Thymus (tissue), 11 donors: ENCODE measurements around the gene AQP2. TPM values are rescaled to one million over a fixed set of nuclear protein-coding genes. Genes with fewer than 3 reads are reported as not detected.

Source experiments
- DNase-seq, 9 donors: peaks; one replicate each; pipeline ENCODE4 v3.0.0-alpha.2; 2013; ENCODE audit warnings: low spot score in 9 of 9, low read depth in 6 of 9, missing footprints in 1 of 9
- H3K27ac ChIP-seq, 2 donors: one replicate each; pipeline ENCODE4 v1.5.1; 2013; ENCODE audit warnings: control low read depth in 1 of 2, low read depth in 1 of 2, low read length in 1 of 2, mild to moderate bottlenecking in 1 of 2, moderate library complexity in 1 of 2
- H3K27me3 ChIP-seq, 2 donors: one replicate each; pipeline ENCODE4 v1.5.1; 2013; ENCODE audit warnings: low read length in 1 of 2; ENCODE audit not compliant: control insufficient read depth in 2 of 2, insufficient read depth in 1 of 2
- H3K36me3 ChIP-seq, 2 donors: one replicate each; pipeline ENCODE4 v1.5.1; 2013; ENCODE audit warnings: low read length in 1 of 2, mild to moderate bottlenecking in 1 of 2, moderate library complexity in 1 of 2; ENCODE audit not compliant: control insufficient read depth in 2 of 2, insufficient read depth in 2 of 2
- H3K4me1 ChIP-seq, 2 donors: one replicate each; pipeline ENCODE4 v1.5.1; 2013; ENCODE audit warnings: low read length in 2 of 2; ENCODE audit not compliant: control insufficient read depth in 2 of 2, insufficient read depth in 2 of 2
- H3K4me3 ChIP-seq, 2 donors: one replicate each; pipeline ENCODE4 v1.5.1; 2013; ENCODE audit warnings: low read length in 2 of 2, control low read depth in 1 of 2, mild to moderate bottlenecking in 1 of 2
- H3K9me3 ChIP-seq, 2 donors: one replicate each; pipeline ENCODE4 v1.5.1; 2013; ENCODE audit warnings: low read length in 1 of 2, mild to moderate bottlenecking in 1 of 2; ENCODE audit not compliant: control insufficient read depth in 2 of 2, insufficient read depth in 1 of 2
- WGBS: extraction: QIAGEN DNeasy Blood & Tissue Kit; methylation state at CpG from one replicate; pipeline ENCODE4 v1.1.7; 2013; 5-methylcytosine and 5-hydroxymethylcytosine counted together
- polyA plus RNA-seq: library from polyadenylated mRNA; stranded (reverse); fragments of 200-250 nt; gene quantifications from one replicate; pipeline ENCODE4 v1.2.3, GENCODE V29; 2013
- total RNA-seq: library from RNA; stranded (reverse); fragments of 120-200 nt; gene quantifications from one replicate; pipeline ENCODE4 v1.2.4, GENCODE V29; 2013
- donor health status: healthy.

AQP2 gene
- total and polyA plus RNA-seq, 2 donors, result 0.05 TPM

DNA sequence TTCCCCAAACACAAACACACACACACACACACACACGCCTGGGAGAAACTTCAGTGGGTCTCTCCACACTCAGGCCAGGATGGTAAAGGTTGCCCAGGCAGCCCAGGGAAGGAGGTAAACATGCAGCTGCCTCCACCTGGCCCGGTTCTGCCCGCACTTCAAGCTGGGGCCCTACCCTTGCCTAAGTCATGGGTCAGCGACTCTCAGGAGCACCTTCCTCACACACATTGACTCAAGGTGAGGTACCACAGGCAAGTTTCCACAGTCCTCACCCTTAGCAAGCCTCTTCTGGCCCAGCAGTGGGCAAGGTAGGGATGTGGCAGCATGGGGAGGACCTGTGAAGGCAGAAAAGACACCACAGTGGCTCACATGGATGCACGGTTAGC, 32.8 kb upstream of the AQP2 start:
- Histone ChIP-seq H3K27ac (no peak overlapping the region), H3K4me1 (no peaks in the 10 kb centered on the region), H3K9me3 (no peaks in the 10 kb centered on the region), H3K36me3 (no peaks in the 10 kb centered on the region), H3K27me3 (peaks cover 0 to 24% of the 10 kb centered on the region in 2 donors), H3K4me3 (no peak overlapping the region)
- 91% methylated on average over 5 of the region's 5 CpGs for WGBS
- no peak for DNase-seq

DNA sequence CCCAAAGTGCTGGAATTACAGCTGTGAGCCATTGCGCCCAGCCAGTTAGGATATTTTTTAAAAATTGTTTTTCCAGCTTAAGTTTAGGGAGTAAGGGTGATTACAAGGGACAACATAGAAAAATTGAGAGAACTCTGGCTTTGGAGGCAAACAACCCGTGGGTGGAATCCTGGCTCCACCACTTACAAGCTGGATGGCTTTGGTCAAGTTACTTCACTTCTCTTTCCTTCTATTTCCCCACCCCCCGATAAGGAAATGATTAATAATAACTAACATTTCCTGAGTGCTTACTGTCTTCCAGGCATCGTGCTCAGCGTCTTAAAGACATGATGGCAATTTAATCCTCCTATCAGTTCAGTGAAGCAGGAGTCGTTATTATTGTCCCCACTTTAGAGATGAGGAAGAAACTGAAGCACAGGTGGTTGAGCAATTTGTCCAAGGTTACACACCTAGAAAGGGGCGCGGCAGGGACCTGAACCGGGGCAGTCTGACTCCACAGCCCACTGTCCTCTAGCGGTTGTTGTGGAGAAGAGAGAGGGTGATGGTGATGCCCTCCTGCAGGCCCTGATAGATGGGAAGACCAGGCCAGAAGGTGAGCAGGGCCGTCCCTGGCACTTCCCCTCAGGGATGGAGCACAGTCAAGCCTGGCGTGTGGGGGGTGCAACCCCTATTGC, 30.2 kb upstream of the AQP2 start:
- H3K4me1 ChIP-seq, result no peaks in the 10 kb centered on the region
- no peak overlapping the region for H3K27ac ChIP-seq
- H3K4me3 ChIP-seq, result no peak overlapping the region
- DNase-seq, result no peak
- peaks cover 0 to 20% of the 10 kb centered on the region in 2 donors for H3K27me3 ChIP-seq
- H3K9me3 ChIP-seq, result no peaks in the 10 kb centered on the region
- WGBS, result 71% methylated on average over 12 of the region's 12 CpGs
- no peaks in the 10 kb centered on the region for H3K36me3 ChIP-seq

DNA sequence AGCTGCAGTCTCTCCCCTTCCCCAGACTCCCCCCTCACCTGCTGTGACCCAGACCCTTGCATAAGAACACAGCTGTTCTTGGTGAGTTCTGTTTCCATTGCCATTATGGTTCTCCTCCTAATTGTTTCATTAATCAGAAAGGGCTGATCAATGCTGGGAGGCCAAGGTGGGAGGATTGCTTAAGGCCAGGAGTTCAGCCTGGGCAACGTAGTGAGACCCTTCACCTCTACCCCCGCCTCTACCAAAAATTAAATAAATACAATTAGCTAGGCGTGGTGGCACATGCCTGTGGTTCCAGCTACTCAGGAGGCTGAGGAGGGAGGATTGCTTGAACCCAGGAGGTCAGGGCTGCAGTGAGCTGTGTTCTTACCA, 29.6 kb upstream of the AQP2 start:
- H3K36me3 ChIP-seq, result no peaks in the 10 kb centered on the region
- H3K4me3 ChIP-seq, result no peak overlapping the region
- H3K27ac ChIP-seq, result no peak overlapping the region
- 91% methylated on average over 3 of the region's 3 CpGs for WGBS
- DNase-seq, result no peak
- no peaks in the 10 kb centered on the region for H3K4me1 ChIP-seq
- H3K9me3 ChIP-seq, result no peaks in the 10 kb centered on the region
- H3K27me3 ChIP-seq, result peaks cover 0 to 20% of the 10 kb centered on the region in 2 donors

DNA sequence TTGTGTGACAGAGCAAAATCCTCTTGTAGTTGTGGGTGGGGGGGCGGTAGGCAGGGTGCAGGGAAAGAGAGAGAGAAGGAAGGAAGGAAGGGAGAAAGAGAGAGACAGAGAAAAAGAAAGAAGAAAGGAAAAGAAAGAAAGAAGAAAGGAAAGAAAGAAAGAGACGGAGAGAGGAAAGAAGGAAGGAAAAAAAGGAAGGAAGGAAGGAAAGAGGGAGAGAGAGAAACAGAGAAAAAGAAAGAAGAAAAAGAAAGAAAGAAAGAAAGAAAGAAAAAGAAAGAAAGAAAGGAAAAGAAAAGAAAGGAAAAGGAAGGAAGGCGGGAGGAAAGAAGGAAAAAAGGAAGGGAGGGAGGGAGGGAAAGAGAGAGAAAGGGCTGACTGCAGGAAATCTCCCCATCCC, 29.2 kb upstream of the AQP2 start:
- Histone ChIP-seq H3K9me3 (no peaks in the 10 kb centered on the region), H3K4me3 (no peak overlapping the region), H3K4me1 (no peaks in the 10 kb centered on the region), H3K27me3 (peaks cover 0 to 18% of the 10 kb centered on the region in 2 donors), H3K36me3 (no peaks in the 10 kb centered on the region), H3K27ac (no peak overlapping the region)
- WGBS, result 76% methylated on average over 3 of the region's 3 CpGs
- DNase-seq, result no peak

DNA sequence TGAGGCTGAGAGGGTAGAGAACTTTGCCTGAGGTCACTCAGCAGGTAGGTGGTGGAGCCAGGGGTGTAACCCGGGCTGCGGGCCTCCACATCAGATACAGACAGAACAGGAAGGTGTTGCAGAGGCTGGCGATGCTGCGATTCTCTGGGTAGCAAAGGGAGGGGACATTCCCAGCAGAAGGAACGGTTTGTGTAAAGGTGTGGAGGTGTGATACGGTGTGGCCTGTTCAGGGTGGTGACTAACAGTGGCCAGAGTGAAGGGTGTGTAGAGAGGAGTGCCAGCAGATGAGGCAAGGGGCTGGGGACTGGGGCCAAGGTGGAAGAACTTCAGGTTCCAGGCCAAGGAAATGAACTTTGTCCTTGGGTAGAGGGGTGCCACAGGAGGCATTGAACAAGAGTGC, 28.6 kb upstream of the AQP2 start:
- DNase-seq, result no peak
- Histone ChIP-seq H3K27ac (no peak overlapping the region), H3K27me3 (peaks cover 0 to 18% of the 10 kb centered on the region in 2 donors), H3K36me3 (no peaks in the 10 kb centered on the region), H3K9me3 (no peaks in the 10 kb centered on the region), H3K4me3 (no peak overlapping the region), H3K4me1 (no peaks in the 10 kb centered on the region)
- WGBS, result 84% methylated on average over 6 of the region's 6 CpGs

DNA sequence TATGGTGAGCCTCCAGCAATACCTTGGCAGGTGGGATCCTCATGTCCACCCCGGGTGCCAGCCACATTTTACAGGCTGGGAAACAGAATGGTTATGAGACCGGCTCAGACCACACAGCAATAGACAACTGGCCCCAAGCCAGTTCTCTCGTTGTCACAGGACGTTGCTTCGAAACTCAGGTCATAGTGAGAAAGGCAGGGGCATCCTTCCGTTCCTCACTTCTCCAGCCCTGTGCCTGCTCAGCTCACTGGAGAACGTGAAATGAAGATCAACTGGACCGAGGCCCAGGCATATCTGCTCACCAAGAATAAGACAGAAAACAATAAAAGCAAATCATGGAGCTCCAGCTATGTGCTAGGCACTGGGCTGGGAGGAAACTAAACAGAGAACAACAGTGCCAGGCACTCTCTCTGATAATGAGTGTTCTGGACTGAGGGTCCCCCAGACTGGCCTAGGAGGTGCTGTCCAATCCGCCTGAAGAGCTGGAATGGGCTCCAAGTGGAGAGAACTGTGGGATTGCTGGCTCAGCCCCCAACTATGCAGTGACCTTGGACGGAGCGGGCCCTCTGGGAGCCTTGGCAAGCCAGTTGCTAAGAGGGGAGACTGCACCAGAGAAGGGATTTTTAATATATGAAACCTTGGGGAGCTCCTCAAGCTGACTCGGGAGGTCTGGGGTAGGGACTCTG, 28.0 kb upstream of the AQP2 start:
- 92% methylated on average over 12 of the region's 12 CpGs for whole genome bisulfite sequencing
- Histone ChIP-seq H3K36me3 (no peaks in the 10 kb centered on the region), H3K4me3 (no peak overlapping the region), H3K27me3 (peaks cover 0 to 15% of the 10 kb centered on the region in 2 donors), H3K4me1 (no peaks in the 10 kb centered on the region), H3K27ac (no peak overlapping the region), H3K9me3 (no peaks in the 10 kb centered on the region)
- DNase-seq, result no peak

DNA sequence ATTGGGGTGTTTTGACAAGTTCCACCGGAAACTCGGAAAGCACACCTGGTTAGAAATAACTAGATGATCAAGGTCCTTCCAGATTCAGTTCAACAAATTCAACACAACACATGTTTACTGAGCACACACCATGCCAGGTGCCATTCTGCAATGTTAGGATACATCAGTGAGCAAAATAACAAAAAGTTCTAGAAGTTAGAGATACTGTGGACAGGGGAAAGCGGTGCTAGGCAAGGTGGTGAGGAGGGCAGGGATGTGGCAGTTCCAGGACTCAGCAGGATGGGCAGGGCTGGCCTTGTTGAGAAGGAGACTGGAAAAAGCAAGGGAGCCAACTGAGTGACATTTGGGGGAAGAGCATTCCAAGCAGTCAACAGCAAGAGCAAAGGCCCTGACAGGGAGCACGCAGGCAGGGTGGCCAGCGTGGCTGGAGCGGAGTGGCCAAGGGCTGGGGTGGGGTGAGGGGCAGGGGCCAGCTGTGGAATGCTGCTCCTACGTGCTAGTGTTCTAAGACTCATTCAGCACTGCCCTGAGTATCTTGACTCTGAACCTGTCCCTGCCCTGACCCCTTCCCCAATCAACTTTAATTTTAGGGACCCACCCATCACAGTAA, 27.4 kb upstream of the AQP2 start:
- Histone ChIP-seq H3K27ac (no peak overlapping the region), H3K27me3 (peaks cover 0 to 9% of the 10 kb centered on the region in 2 donors), H3K4me1 (no peaks in the 10 kb centered on the region), H3K4me3 (no peak overlapping the region), H3K36me3 (no peaks in the 10 kb centered on the region), H3K9me3 (no peaks in the 10 kb centered on the region)
- DNase-seq, result no peak
- 96% methylated on average over 7 of the region's 7 CpGs for WGBS

DNA sequence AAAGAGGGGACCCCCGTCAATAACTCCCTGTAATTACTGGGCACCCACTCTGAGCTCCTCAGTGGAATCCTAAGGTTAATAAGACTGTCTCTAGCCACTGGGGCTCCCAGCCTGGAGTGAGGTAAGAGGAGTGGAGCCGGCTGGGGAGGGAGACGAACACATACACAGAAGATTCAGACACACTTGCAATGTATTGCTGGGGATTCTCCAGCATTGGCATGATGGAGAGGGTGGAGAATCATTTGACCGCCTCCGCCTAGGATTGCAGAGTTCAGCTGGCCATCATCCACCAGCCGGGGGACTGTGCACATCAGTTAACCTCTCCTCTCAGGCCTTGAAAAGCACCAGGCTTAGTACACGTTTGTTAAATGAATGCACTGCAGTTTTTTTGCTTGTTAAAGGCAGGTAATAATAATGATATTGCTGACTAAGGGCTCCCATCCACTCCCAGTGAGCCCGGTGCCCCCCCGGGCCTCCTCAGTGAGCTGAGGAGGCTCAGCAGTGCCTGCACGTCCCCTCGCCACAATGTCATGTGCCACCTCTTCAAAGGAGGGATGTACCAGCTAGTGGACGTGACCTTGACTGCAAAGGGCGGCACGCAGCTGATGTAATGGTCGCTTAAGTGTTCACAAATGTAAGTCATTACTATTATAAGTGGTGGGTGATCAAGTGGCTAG, 26.5 kb upstream of the AQP2 start:
- no peak for DNase-seq
- H3K4me1 ChIP-seq, result no peaks in the 10 kb centered on the region
- no peak overlapping the region for H3K4me3 ChIP-seq
- H3K27me3 ChIP-seq, result peaks cover 0 to 12% of the 10 kb centered on the region in 2 donors
- WGBS, result 97% methylated on average over 15 of the region's 15 CpGs
- H3K9me3 ChIP-seq, result no peaks in the 10 kb centered on the region
- H3K27ac ChIP-seq, result no peak overlapping the region
- no peaks in the 10 kb centered on the region for H3K36me3 ChIP-seq
